GM12878 (cell line): ENCODE data around the gene FMN2. TPM values are rescaled to one million over a fixed set of nuclear protein-coding genes. Genes with fewer than 3 reads are reported as not detected.

Experiments used
- ATAC-seq: fragments of 200-7000 bp; cut with Tn5 transposase; 3 replicates; pipeline ENCODE4 v1.9.1; 2020; ENCODE audit warnings: mild to moderate bottlenecking, moderate library complexity
- BruUV-seq: library from RNA; stranded (reverse); fragments of 400-500 nt; replicated peaks from 2 replicates; lab custom pipeline; 2021; lab: Mats Ljungman, UMichigan
- CTCF ChIA-PET: fragments of 300-600 bp; sonication (Branson Sonifier 250); formaldehyde crosslinking; extraction: SDS; loops from one replicate; lab custom pipeline; 2021; ENCODE audit warnings: inconsistent platforms; lab: Yijun Ruan, JAX
- POLR2A ChIA-PET: fragments of 350-600 bp; formaldehyde crosslinking; extraction: SDS; loops from one replicate; lab custom pipeline; 2021; ENCODE audit warnings: inconsistent platforms; lab: Charles Lee
- RAD21 ChIA-PET: fragments of 300-600 bp; sonication (Branson Sonifier 250); formaldehyde crosslinking; loops from one replicate; lab custom pipeline; 2023; ENCODE audit warnings: antibody characterized with exemption; ENCODE audit not compliant: unreplicated experiment; lab: Charles Lee
- SMC1A ChIA-PET: fragments of 300-600 bp; sonication (Branson Sonifier 250); formaldehyde crosslinking; loops from one replicate; lab custom pipeline; 2023; ENCODE audit not compliant: unreplicated experiment, uncharacterized antibody; lab: Charles Lee
- DNase-seq: peaks from one replicate; pipeline ENCODE4 v3.0.0-alpha.2; 2011; ENCODE audit warnings: low read depth, low spot score
- FAIRE-seq: peaks from 3 replicates; lab custom pipeline; 2011; peaks lifted over from hg19 to GRCh38; lab: Jason Lieb, UNC
- H2AFZ ChIP-seq: 2 replicates; pipeline ENCODE4 v1.6.0; 2011; ENCODE audit warnings: low read depth, low read length, control low read depth; ENCODE audit not compliant: control insufficient read depth
- H3K27ac ChIP-seq: 2 replicates; pipeline ENCODE4 v1.5.1; 2011; ENCODE audit warnings: control low read depth; ENCODE audit not compliant: control insufficient read depth, insufficient read depth
- H3K27me3 ChIP-seq, 2 experiments: replicated peaks in 1 of 2; 2 replicates each; pipeline versions ENCODE4 v1.6.0 to v1.6.1; 2011; ENCODE audit warnings: low read length in 1 of 2; ENCODE audit not compliant: control insufficient read depth in 2 of 2, insufficient read depth in 2 of 2
- H3K36me3 ChIP-seq, 2 experiments: 2 replicates each; pipeline ENCODE4 v1.5.1; 2011; ENCODE audit warnings: low read length in 1 of 2; ENCODE audit not compliant: control insufficient read depth in 2 of 2, insufficient read depth in 2 of 2
- H3K4me1 ChIP-seq: 2 replicates; pipeline ENCODE4 v1.6.1; 2011; ENCODE audit warnings: mild to moderate bottlenecking, low read length, moderate library complexity, mixed read lengths; ENCODE audit not compliant: control insufficient read depth, insufficient read depth
- H3K4me2 ChIP-seq: 2 replicates; pipeline ENCODE4 v1.6.0; 2011; ENCODE audit warnings: control low read depth; ENCODE audit not compliant: control insufficient read depth, insufficient read depth
- H3K4me3 ChIP-seq: fragments of 200-600 bp; sonication (generic); 2 replicates; pipeline ENCODE4 v1.5.1; 2016
- H3K79me2 ChIP-seq: 2 replicates; pipeline ENCODE4 v1.6.0; 2011; ENCODE audit warnings: low read length; ENCODE audit not compliant: control insufficient read depth, insufficient read depth
- H3K9ac ChIP-seq: 2 replicates; pipeline ENCODE4 v1.8.0; 2011; ENCODE audit warnings: low read length, control low read depth, mixed read lengths; ENCODE audit not compliant: control insufficient read depth, insufficient read depth
- H3K9me3 ChIP-seq: replicated peaks from 3 replicates; pipeline ENCODE4 v1.5.1; 2011; ENCODE audit warnings: mild to moderate bottlenecking, low read length; ENCODE audit not compliant: control insufficient read depth, insufficient read depth
- H4K20me1 ChIP-seq: 2 replicates; pipeline ENCODE4 v1.6.0; 2011; ENCODE audit not compliant: control insufficient read depth, insufficient read depth
- BRCA1 ChIP-seq: IDR thresholded peaks from 2 replicates; pipeline ENCODE4 v1.6.1; 2011; ENCODE audit warnings: low read depth, low read length, improper control_type of control experiment
- GATAD2B ChIP-seq: fragments of 450-650 bp; conservative IDR thresholded peaks from 2 replicates; pipeline ENCODE4 v1.6.1; 2017; ENCODE audit warnings: low read depth, mild to moderate bottlenecking, moderate library complexity
- HDAC6 ChIP-seq: fragments of 200-600 bp; sonication (generic); IDR thresholded peaks from one replicate; pipeline ENCODE4 v1.8.0; 2017; ENCODE audit warnings: antibody characterized with exemption; ENCODE audit not compliant: unreplicated experiment
- JUND ChIP-seq: IDR thresholded peaks from 2 replicates; pipeline ENCODE4 v1.6.1; 2012; ENCODE audit warnings: low read depth, mild to moderate bottlenecking, low read length, improper control_type of control experiment, moderate library complexity
- NR2F1 ChIP-seq: fragments of 450-650 bp; conservative IDR thresholded peaks from 2 replicates; pipeline ENCODE4 v1.6.1; 2017; ENCODE audit warnings: mild to moderate bottlenecking
- SREBF2 ChIP-seq: IDR thresholded peaks from 2 replicates; pipeline ENCODE4 v1.6.1; 2012; ENCODE audit warnings: mild to moderate bottlenecking, low read length
- SRF ChIP-seq, 2 experiments: IDR thresholded peaks; 2 replicates each; pipeline ENCODE4 v1.6.1; 2011; ENCODE audit warnings: low read depth in 2 of 2, low read length in 2 of 2, mild to moderate bottlenecking in 1 of 2, moderate library complexity in 1 of 2
- SUPT20H ChIP-seq: IDR thresholded peaks from 2 replicates; pipeline ENCODE4 v1.6.1; 2011; ENCODE audit warnings: low read depth, mild to moderate bottlenecking, low read length, moderate library complexity, borderline replicate concordance; ENCODE audit not compliant: control insufficient read depth
- SUZ12 ChIP-seq: fragments of 200-600 bp; sonication (generic); IDR thresholded peaks from one replicate; pipeline ENCODE4 v1.6.1; 2018; ENCODE audit warnings: antibody characterized with exemption, mild to moderate bottlenecking; ENCODE audit not compliant: unreplicated experiment
- WGBS: methylation state at CpG from one replicate; pipeline ENCODE4 v1.1.6; 2016; ENCODE audit warnings: low lambda C conversion rate; ENCODE audit not compliant: insufficient replicate concordance, insufficient coverage; ENCODE audit errors: missing lambda C conversion rate; 5-methylcytosine and 5-hydroxymethylcytosine counted together
- in situ Hi-C: fragments of 300-500 bp; cut with MboI; formaldehyde crosslinking; loops from 9 replicates; pipeline ENCODE4 v1.14.3; 2018; ENCODE audit warnings: mixed read lengths
- intact Hi-C: fragments of 100-400 bp; cut with micrococcal nuclease; formaldehyde crosslinking; loops from one replicate; pipeline ENCODE4 v1.14.2; 2022; ENCODE audit not compliant: unreplicated experiment
- polyA plus RNA-seq, 11 experiments: library from polyadenylated mRNA; depleted of rRNA in 4 of 11; unstranded in 6 of 11; stranded (reverse) in 5 of 11; fragments of >200 nt; fragmentation: Nextera tagmentation in 4 of 11; fragmentation: Illumina TruSeq in 1 of 11; extraction: Ambion mirVana in 4 of 11; extraction: Trizol in 1 of 11; gene quantifications; 1 replicate in 1 of 11; 2 replicates in 10 of 11; pipeline versions ENCODE4 v1.2.1 to v1.2.3, GENCODE V29; 2011 to 2016; ENCODE audit warnings: inconsistent platforms in 2 of 11, missing spikeins in 2 of 11, low read depth in 1 of 11
- total RNA-seq, 4 experiments: library from RNA; depleted of rRNA in 3 of 4; stranded (reverse); fragments of >200 nt in 3 of 4; fragmentation: Illumina TruSeq in 1 of 4; extraction: Trizol in 1 of 4; gene quantifications; 2 replicates each; pipeline versions ENCODE4 v1.2.1 to v1.2.3, GENCODE V29; 2013 to 2021
- TF ChIP-seq, protein P1 (sequence below): fragments of 450-650 bp; formaldehyde crosslinking; IDR thresholded peaks from 2 replicates; pipeline ENCODE4 v1.4.0; 2022; ENCODE audit warnings: mild to moderate bottlenecking, moderate library complexity
- TF ChIP-seq, protein P2 (sequence below): fragments of 450-650 bp; IDR thresholded peaks from 2 replicates; pipeline ENCODE4 v1.6.1; 2017; ENCODE audit warnings: antibody characterized with exemption, mild to moderate bottlenecking, moderate library complexity

The FMN2 gene
- total and polyA plus RNA-seq, 10 of the 15 experiments (the other 5 are each of a cell fraction or from before 2014, with no cell fraction given): 0.60 TPM; not detected in 9

DNA sequence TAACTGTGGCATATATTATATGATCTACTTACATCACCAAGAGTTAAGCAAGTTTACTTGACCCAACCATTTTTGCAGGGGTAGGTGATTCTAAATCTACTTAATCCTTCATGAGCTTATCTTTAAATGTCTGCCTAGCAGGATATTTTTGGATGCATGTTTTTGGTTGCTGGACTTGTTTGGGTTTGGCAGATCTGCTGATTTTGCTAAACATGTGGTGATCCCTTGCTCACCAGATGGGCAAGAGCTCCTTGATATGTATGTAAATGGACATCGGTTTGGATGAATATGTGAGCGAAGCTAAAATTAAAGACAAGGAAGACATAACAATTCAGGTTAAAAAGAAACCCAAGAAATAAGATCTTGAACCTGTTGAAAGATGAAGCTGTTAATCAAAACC, 36.7 kb downstream of the FMN2 start (continued):
- TF ChIP-seq, protein P1, sequence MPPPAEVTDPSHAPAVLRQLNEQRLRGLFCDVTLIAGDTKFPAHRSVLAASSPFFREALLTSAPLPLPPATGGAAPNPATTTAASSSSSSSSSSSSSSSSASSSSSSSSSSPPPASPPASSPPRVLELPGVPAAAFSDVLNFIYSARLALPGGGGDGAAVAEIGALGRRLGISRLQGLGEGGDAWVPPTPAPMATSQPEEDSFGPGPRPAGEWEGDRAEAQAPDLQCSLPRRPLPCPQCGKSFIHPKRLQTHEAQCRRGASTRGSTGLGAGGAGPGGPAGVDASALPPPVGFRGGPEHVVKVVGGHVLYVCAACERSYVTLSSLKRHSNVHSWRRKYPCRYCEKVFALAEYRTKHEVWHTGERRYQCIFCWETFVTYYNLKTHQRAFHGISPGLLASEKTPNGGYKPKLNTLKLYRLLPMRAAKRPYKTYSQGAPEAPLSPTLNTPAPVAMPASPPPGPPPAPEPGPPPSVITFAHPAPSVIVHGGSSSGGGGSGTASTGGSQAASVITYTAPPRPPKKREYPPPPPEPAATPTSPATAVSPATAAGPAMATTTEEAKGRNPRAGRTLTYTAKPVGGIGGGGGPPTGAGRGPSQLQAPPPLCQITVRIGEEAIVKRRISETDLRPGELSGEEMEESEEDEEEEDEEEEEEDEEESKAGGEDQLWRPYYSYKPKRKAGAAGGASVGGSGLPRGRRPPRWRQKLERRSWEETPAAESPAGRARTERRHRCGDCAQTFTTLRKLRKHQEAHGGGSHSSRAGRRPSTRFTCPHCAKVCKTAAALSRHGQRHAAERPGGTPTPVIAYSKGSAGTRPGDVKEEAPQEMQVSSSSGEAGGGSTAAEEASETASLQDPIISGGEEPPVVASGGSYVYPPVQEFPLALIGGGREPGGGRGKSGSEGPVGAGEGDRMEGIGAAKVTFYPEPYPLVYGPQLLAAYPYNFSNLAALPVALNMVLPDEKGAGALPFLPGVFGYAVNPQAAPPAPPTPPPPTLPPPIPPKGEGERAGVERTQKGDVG (CRISPR knock-in tag): no peak
- TF ChIP-seq SUPT20H: no peak
- TF ChIP-seq, all 136 proteins: peak for 0

DNA sequence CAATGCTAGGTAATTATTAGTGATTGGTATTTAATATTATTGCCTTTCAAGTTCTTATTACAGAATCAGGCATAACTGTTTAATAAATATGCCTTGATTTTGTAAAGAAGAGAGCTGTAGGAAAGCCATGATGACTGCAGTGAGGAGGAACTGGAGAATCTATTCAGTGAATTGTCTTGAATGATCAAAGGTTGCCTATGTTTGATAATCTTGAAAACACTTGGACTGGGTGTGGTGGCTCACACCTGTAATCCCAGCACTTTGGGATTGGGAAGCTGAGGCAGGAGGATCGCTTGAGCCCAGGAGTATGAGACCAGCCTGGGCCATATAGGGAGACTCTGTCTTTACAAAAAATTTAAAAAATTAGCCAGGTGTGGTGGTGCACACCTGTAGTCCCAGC, 42.4 kb downstream of the FMN2 start:
- Histone ChIP-seq H4K20me1 (no peaks in the 10 kb centered on the region), H3K9ac (no peak overlapping the region), H3K79me2 (no peaks in the 10 kb centered on the region), H3K4me1 (no peaks in the 10 kb centered on the region), H3K4me2 (no peak overlapping the region), H3K27ac (no peak overlapping the region), H3K9me3 (no peaks in the 10 kb centered on the region), H3K4me3 (no peak overlapping the region), H3K36me3 (no peaks in the 10 kb centered on the region), H2AFZ (no peak overlapping the region), H3K27me3 (no peaks in the 10 kb centered on the region)
- BruUV-seq: no TSS peak
- no peak for FAIRE-seq
- RAD21 ChIA-PET: no interaction called here
- no peak for DNase-seq
- CTCF ChIA-PET: no interaction called here
- intact Hi-C loops (no loop called here), in situ Hi-C loops (no loop called here)
- SMC1A ChIA-PET: no interaction called here
- POLR2A ChIA-PET: no interaction called here
- TF ChIP-seq SUZ12 (no peak), SRF (IDR thresholded peaks at IDR 0.05; ENCODE audit: low read depth in 2 of 2, low read length in 2 of 2) (no peak), HDAC6 (no peak), GATAD2B (no peak), JUND (no peak), SUPT20H (no peak), NR2F1 (no peak), BRCA1 (no peak), SREBF2 (no peak)
- TF ChIP-seq, protein P2, sequence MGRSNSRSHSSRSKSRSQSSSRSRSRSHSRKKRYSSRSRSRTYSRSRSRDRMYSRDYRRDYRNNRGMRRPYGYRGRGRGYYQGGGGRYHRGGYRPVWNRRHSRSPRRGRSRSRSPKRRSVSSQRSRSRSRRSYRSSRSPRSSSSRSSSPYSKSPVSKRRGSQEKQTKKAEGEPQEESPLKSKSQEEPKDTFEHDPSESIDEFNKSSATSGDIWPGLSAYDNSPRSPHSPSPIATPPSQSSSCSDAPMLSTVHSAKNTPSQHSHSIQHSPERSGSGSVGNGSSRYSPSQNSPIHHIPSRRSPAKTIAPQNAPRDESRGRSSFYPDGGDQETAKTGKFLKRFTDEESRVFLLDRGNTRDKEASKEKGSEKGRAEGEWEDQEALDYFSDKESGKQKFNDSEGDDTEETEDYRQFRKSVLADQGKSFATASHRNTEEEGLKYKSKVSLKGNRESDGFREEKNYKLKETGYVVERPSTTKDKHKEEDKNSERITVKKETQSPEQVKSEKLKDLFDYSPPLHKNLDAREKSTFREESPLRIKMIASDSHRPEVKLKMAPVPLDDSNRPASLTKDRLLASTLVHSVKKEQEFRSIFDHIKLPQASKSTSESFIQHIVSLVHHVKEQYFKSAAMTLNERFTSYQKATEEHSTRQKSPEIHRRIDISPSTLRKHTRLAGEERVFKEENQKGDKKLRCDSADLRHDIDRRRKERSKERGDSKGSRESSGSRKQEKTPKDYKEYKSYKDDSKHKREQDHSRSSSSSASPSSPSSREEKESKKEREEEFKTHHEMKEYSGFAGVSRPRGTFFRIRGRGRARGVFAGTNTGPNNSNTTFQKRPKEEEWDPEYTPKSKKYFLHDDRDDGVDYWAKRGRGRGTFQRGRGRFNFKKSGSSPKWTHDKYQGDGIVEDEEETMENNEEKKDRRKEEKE: no peak
- WGBS: 29% methylated on average over 1 of the region's 1 CpG
- ATAC-seq: no peak
